ENCODE results near the gene EEF1AKMT1. TPM values are rescaled to one million over a fixed set of nuclear protein-coding genes. Genes with fewer than 3 reads are reported as not detected.

Gene EEF1AKMT1
- total RNA-seq, 1 experiment from 2014 or later = 10.6 TPM

- no peak overlapping the region for H3K4me2 ChIP-seq (ENCODE audit: low read length)
- no peaks in the 10 kb centered on the region for H3K79me2 ChIP-seq (ENCODE audit: low read length)
- DNase-seq (no peak), ATAC-seq (no peak)
- H3K9me2 ChIP-seq (replicated peaks; ENCODE audit: low read length) = no peaks in the 10 kb centered on the region
- H3K9ac ChIP-seq (ENCODE audit: low read length) = no peak overlapping the region
- no peak overlapping the region for H3K4me3 ChIP-seq (ENCODE audit: low read length)
- CTCF ChIA-PET = no interaction called here
- no peaks in the 10 kb centered on the region for H3K9me3 ChIP-seq (ENCODE audit: low read length)
- H3F3A ChIP-seq (ENCODE audit: low read length, unreplicated experiment) = no peaks in the 10 kb centered on the region
- POLR2A ChIA-PET (ENCODE audit: unreplicated experiment) = no interaction called here
- no peaks in the 10 kb centered on the region for H3K4me1 ChIP-seq (ENCODE audit: insufficient read depth, low read length)
- BruUV-seq (replicated peaks) = no TSS peak
- no peaks in the 10 kb centered on the region for H3K36me3 ChIP-seq (ENCODE audit: low read depth, low read length)
- H3K27ac ChIP-seq (ENCODE audit: low read length) = no peak overlapping the region
- H4K20me1 ChIP-seq (ENCODE audit: low read length) = no peaks in the 10 kb centered on the region
- intact Hi-C loops (cut with micrococcal nuclease) = no loop called here
- H3K27me3 ChIP-seq (ENCODE audit: low read length) = no peaks in the 10 kb centered on the region
- no peak overlapping the region for H2AFZ ChIP-seq (ENCODE audit: low read length)
- TF ChIP-seq EZH2phosphoT487 (IDR thresholded peaks at IDR 0.05; ENCODE audit: borderline replicate concordance, low read length) (no peak), CTCF (conservative IDR thresholded peaks at IDR 0.05; ENCODE audit: low read depth, low read length) (no peak), EZH2 (IDR thresholded peaks at IDR 0.05; ENCODE audit: low read length, unreplicated experiment) (no peak)
Measured at GRCh38 chr13:20740021-20740420, 33.7 kb downstream of the EEF1AKMT1 start.

GRCh38 chr13:20738616-20739015 lies 35.1 kb downstream of the EEF1AKMT1 start:
- H3K9ac ChIP-seq (ENCODE audit: low read length) = no peak overlapping the region
- no TSS peak for BruUV-seq (replicated peaks)
- TF ChIP-seq CTCF (conservative IDR thresholded peaks at IDR 0.05; ENCODE audit: low read depth, low read length) (no peak), EZH2phosphoT487 (IDR thresholded peaks at IDR 0.05; ENCODE audit: borderline replicate concordance, low read length) (no peak), EZH2 (IDR thresholded peaks at IDR 0.05; ENCODE audit: low read length, unreplicated experiment) (no peak)
- intact Hi-C loops (cut with micrococcal nuclease) = no loop called here
- ChIA-PET CTCF (no interaction called here), POLR2A (ENCODE audit: unreplicated experiment) (interaction anchor here (0.6 kb wide), 1 partner anchor 72 kb away, joined by 3 read pairs; no protein-coding TSS in a partner anchor)
- no peaks in the 10 kb centered on the region for H3K79me2 ChIP-seq (ENCODE audit: low read length)
- H3K9me2 ChIP-seq (replicated peaks; ENCODE audit: low read length) = no peaks in the 10 kb centered on the region
- no peak overlapping the region for H3K27ac ChIP-seq (ENCODE audit: low read length)
- H3F3A ChIP-seq (ENCODE audit: low read length, unreplicated experiment) = no peaks in the 10 kb centered on the region
- H3K4me3 ChIP-seq (ENCODE audit: low read length) = no peak overlapping the region
- H3K36me3 ChIP-seq (ENCODE audit: low read depth, low read length) = no peaks in the 10 kb centered on the region
- ATAC-seq = no peak
- H3K4me1 ChIP-seq (ENCODE audit: insufficient read depth, low read length) = no peaks in the 10 kb centered on the region
- no peaks in the 10 kb centered on the region for H3K27me3 ChIP-seq (ENCODE audit: low read length)
- H3K9me3 ChIP-seq (ENCODE audit: low read length) = no peaks in the 10 kb centered on the region
- H4K20me1 ChIP-seq (ENCODE audit: low read length) = no peaks in the 10 kb centered on the region
- no peak for DNase-seq
- H2AFZ ChIP-seq (ENCODE audit: low read length) = no peak overlapping the region
- no peak overlapping the region for H3K4me2 ChIP-seq (ENCODE audit: low read length)

- no peaks in the 10 kb centered on the region for H3K4me1 ChIP-seq (ENCODE audit: insufficient read depth, low read length)
- no TSS peak for BruUV-seq (replicated peaks)
- H3K9me2 ChIP-seq (replicated peaks; ENCODE audit: low read length) = no peaks in the 10 kb centered on the region
- intact Hi-C loops (cut with micrococcal nuclease) = no loop called here
- H3F3A ChIP-seq (ENCODE audit: low read length, unreplicated experiment) = no peaks in the 10 kb centered on the region
- H3K9me3 ChIP-seq (ENCODE audit: low read length) = no peaks in the 10 kb centered on the region
- no peak for TF ChIP-seq EZH2 (IDR thresholded peaks at IDR 0.05; ENCODE audit: low read length, unreplicated experiment)
- TF ChIP-seq EZH2phosphoT487 (IDR thresholded peaks at IDR 0.05; ENCODE audit: borderline replicate concordance, low read length) = no peak
- no peak for TF ChIP-seq CTCF (conservative IDR thresholded peaks at IDR 0.05; ENCODE audit: low read depth, low read length)
- H3K27ac ChIP-seq (ENCODE audit: low read length) = no peak overlapping the region
- H3K4me3 ChIP-seq (ENCODE audit: low read length) = no peak overlapping the region
- H3K27me3 ChIP-seq (ENCODE audit: low read length) = no peaks in the 10 kb centered on the region
- no peak overlapping the region for H2AFZ ChIP-seq (ENCODE audit: low read length)
- H3K4me2 ChIP-seq (ENCODE audit: low read length) = no peak overlapping the region
- ChIA-PET CTCF (no interaction called here), POLR2A (ENCODE audit: unreplicated experiment) (no interaction called here)
- no peaks in the 10 kb centered on the region for H4K20me1 ChIP-seq (ENCODE audit: low read length)
- no peak for DNase-seq
- no peak for ATAC-seq
- H3K36me3 ChIP-seq (ENCODE audit: low read depth, low read length) = no peaks in the 10 kb centered on the region
- H3K9ac ChIP-seq (ENCODE audit: low read length) = no peak overlapping the region
- H3K79me2 ChIP-seq (ENCODE audit: low read length) = no peaks in the 10 kb centered on the region
Measured at GRCh38 chr13:20729633-20730585, 43.9 kb downstream of the EEF1AKMT1 start.

Measured in PC-3 (cell line).